Bronchial epithelial cell (primary cell): Measurements from ENCODE around the gene PLXNA3. TPM values are rescaled to one million over a fixed set of nuclear protein-coding genes. Genes with fewer than 3 reads are reported as not detected.

Experiments used
- DNase-seq: peaks from one replicate; pipeline ENCODE4 v3.0.0-alpha.2; 2010; ENCODE audit warnings: low read depth
- FAIRE-seq: peaks from 2 replicates; lab custom pipeline; 2011; peaks lifted over from hg19 to GRCh38; lab: Jason Lieb, UNC
- H3K27me3 ChIP-seq: 2 replicates; pipeline ENCODE4 v1.5.1; 2011; ENCODE audit warnings: low read length; ENCODE audit not compliant: control insufficient read depth, insufficient read depth
- H3K36me3 ChIP-seq: 2 replicates; pipeline ENCODE4 v1.5.1; 2011; ENCODE audit warnings: low read length; ENCODE audit not compliant: control insufficient read depth, insufficient read depth
- H3K4me3 ChIP-seq: 2 replicates; pipeline ENCODE4 v1.5.1; 2011; ENCODE audit warnings: mild to moderate bottlenecking, low read depth, low read length, control low read depth
- CTCF ChIP-seq: IDR thresholded peaks from 2 replicates; pipeline ENCODE4 v1.5.1; 2011; ENCODE audit warnings: mild to moderate bottlenecking, moderate library complexity, low read length, control low read depth, inconsistent platforms; ENCODE audit not compliant: insufficient read depth, severe bottlenecking
- total RNA-seq: library from RNA; depleted of rRNA; stranded (reverse); fragments of >200 nt; gene quantifications from 2 replicates; pipeline ENCODE4 v1.2.1, GENCODE V29; 2014

PLXNA3 gene
- total RNA-seq, 1 donor from 2014 or later = 8.7 TPM

GRCh38 chrX:154463611-154464220 is 5.6 kb downstream of the PLXNA3 start:
- TF ChIP-seq CTCF = no peak
- no peaks in the 10 kb centered on the region for H3K27me3 ChIP-seq
- FAIRE-seq (no peak), DNase-seq (no peak)
- no peak overlapping the region for H3K4me3 ChIP-seq
- H3K36me3 ChIP-seq = peaks cover 30% of the 10 kb centered on the region

GRCh38 chrX:154464806-154465365 is 6.8 kb downstream of the PLXNA3 start:
- Histone ChIP-seq H3K36me3 (peaks cover 37% of the 10 kb centered on the region), H3K4me3 (no peak overlapping the region), H3K27me3 (no peaks in the 10 kb centered on the region)
- FAIRE-seq (no peak), DNase-seq (no peak)
- TF ChIP-seq CTCF = no peak

- H3K36me3 ChIP-seq = peaks cover 36% of the 10 kb centered on the region
- TF ChIP-seq CTCF = no peak
- no peaks in the 10 kb centered on the region for H3K27me3 ChIP-seq
- DNase-seq (no peak), FAIRE-seq (no peak)
- no peak overlapping the region for H3K4me3 ChIP-seq
Observed at GRCh38 chrX:154465601-154466000, 7.5 kb downstream of the PLXNA3 start.

GRCh38 chrX:154466036-154466435 is 8.0 kb downstream of the PLXNA3 start:
- no peak for TF ChIP-seq CTCF
- H3K27me3 ChIP-seq = no peaks in the 10 kb centered on the region
- DNase-seq = no peak
- peaks cover 36% of the 10 kb centered on the region for H3K36me3 ChIP-seq
- no peak overlapping the region for H3K4me3 ChIP-seq
- FAIRE-seq = no peak

GRCh38 chrX:154466907-154467306 is 8.8 kb downstream of the PLXNA3 start:
- H3K4me3 ChIP-seq = no peak overlapping the region
- H3K27me3 ChIP-seq = no peaks in the 10 kb centered on the region
- no peak for TF ChIP-seq CTCF
- DNase-seq = no peak
- no peak for FAIRE-seq
- peaks cover 41% of the 10 kb centered on the region for H3K36me3 ChIP-seq

- Histone ChIP-seq H3K27me3 (no peaks in the 10 kb centered on the region), H3K4me3 (no peak overlapping the region), H3K36me3 (peaks cover 43% of the 10 kb centered on the region)
- FAIRE-seq (no peak), DNase-seq (no peak)
- no peak for TF ChIP-seq CTCF
Observed at GRCh38 chrX:154467556-154467955, 9.5 kb downstream of the PLXNA3 start.
